Stimulated activated CD8-positive, alpha-beta memory T cell treated with anti-CD3 and anti-CD28 coated beads, Interleukin-12 subunit alpha, Interleukin-12 subunit beta, amount 100 ng/mL, for 24 hours (primary cell): ENCODE data around the gene ZNF606.

Experiments used
- DNase-seq: peaks from one replicate; pipeline ENCODE4 v3.0.0-alpha.2; 2020; ENCODE audit errors: extremely low read depth

The ZNF606 gene

DNA sequence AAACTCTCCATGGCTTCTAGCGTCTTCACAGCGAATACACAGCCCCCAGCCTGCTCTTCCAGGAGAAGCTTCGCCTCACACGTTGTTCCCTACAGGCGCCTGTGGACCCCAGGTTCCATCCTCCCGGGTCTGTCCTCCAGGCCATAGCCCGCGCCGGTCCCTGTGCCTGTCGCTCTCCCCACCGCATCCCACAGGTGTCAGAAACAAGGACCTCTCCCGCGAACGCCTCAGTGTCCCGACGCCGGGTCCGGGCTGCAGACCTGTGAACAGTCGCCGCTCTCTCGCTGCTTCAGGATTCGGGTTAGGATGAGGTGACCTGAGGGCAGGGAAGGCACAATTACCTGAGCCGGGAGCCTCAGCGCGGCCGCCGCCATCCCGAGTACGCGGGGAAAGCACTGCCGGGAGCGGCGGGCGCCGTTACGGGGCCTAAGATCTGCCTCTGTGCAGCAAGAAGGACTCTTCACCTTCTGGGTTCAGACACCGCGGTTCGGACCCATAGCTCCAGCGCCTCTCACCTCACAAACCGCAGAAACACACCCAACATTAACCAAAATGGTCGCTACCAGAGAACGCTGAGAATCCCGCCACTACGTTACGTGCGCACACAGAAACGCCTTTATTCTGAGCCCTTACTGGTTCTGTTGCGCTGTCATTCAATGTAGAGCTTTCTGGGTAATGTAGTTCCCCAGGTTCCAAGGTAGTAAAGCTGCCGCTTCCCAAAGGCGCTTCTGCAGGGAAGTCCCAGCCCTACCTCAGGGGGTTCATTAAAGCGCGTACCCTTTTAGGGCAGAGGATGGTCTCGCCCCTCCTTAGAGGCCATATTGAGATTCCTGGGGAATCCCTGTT is 67.6 kb downstream of the ZNF606 start, which contains the start of gene ZNF418:
Gene ZNF418 (minus strand): TSS at position 583 of the 846 bp plus-strand sequence. CDS start 1,580 bp downstream, outside the sequence.
- no peak for DNase-seq

DNA sequence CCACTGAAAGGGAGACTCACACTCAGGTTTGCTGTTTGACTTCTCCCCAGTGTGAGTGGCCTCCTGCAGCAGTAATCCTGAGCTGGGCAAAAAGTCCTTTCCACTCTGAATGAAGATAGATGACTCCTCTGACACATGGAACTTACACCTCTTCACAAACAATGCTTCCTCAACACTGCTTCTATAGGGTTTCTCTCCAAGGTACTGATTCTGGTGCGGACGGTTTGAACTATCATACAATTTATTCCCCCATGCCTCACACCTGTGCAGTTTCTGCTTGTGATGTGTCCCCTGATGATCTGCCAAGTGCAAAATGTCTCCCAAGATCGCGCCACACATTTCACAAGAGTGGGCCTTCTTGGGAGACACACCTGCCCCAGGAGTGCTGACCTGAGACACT is 75.0 kb downstream of the ZNF606 start:
- no peak for DNase-seq
